ENCODE results near the gene AFAP1. TPM values are rescaled to one million over a fixed set of nuclear protein-coding genes. Genes with fewer than 3 reads are reported as not detected.

Gene AFAP1
- total and polyA plus RNA-seq, 2 donors (not counting 1 experiment from before 2014, with no cell fraction given): 0.03 to 0.44 TPM

DNA sequence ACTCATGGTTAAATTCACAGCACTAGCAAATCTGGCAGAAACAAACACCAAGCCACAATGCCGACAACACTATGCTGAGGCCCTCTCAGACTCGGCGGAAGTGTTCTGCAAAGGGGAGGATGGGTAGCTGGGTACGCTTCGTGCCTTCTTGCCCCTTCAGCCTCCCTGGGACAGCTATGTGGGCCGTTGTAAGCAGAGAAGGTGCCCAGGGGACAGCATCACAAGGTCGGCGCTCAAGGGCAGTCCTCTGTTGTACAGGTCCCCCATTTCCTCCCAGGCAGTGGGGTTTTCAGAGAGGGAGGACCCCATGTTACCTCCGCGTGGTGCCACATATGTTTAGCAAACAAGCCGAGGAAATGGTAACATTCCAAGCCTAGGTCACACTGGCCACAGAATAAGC is 173.6 kb downstream of the AFAP1 start:
- H3K4me3 ChIP-seq (ENCODE audit: control extremely low read depth in 1 of 5, extremely low read depth in 1 of 5, insufficient read depth in 1 of 5, low read depth in 2 of 5, low read length in 4 of 5): no peak overlapping the region
- TF ChIP-seq, protein P1, sequence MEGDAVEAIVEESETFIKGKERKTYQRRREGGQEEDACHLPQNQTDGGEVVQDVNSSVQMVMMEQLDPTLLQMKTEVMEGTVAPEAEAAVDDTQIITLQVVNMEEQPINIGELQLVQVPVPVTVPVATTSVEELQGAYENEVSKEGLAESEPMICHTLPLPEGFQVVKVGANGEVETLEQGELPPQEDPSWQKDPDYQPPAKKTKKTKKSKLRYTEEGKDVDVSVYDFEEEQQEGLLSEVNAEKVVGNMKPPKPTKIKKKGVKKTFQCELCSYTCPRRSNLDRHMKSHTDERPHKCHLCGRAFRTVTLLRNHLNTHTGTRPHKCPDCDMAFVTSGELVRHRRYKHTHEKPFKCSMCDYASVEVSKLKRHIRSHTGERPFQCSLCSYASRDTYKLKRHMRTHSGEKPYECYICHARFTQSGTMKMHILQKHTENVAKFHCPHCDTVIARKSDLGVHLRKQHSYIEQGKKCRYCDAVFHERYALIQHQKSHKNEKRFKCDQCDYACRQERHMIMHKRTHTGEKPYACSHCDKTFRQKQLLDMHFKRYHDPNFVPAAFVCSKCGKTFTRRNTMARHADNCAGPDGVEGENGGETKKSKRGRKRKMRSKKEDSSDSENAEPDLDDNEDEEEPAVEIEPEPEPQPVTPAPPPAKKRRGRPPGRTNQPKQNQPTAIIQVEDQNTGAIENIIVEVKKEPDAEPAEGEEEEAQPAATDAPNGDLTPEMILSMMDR (IDR thresholded peaks at IDR 0.05): no peak
- no peak for TF ChIP-seq EZH2 (IDR thresholded peaks at IDR 0.05; ENCODE audit: borderline replicate concordance, insufficient read depth, low read depth, low read length, poor library complexity, severe bottlenecking)
- H3K4me1 Mint-ChIP-seq: no peaks in the 10 kb centered on the region
- no peaks in the 10 kb centered on the region for H3K4me1 ChIP-seq (ENCODE audit: control insufficient read depth in 2 of 2, insufficient read depth in 2 of 2, low read length in 2 of 2)
- ChIA-PET POLR2A (no interaction called here), CTCF (no interaction called here)
- WGBS (ENCODE audit: insufficient coverage): 96% methylated on average over 11 of the region's 11 CpGs
- no peak for DNase-seq
- no peaks in the 10 kb centered on the region for H3K27me3 ChIP-seq (replicated peaks in 1 of 4; ENCODE audit: control extremely low read depth in 1 of 4, control insufficient read depth in 3 of 4, insufficient read depth in 4 of 4, low read length in 3 of 4)
- no peak overlapping the region for H3K27ac ChIP-seq (ENCODE audit: low read length in 2 of 2)
- peaks cover 0 to 2% (median 0%) of the 10 kb centered on the region in 3 donors for H3K9me3 ChIP-seq (ENCODE audit: control extremely low read depth in 1 of 3, control insufficient read depth in 2 of 3, insufficient read depth in 1 of 3, low read length in 2 of 3)
- no peak for ATAC-seq (ENCODE audit: low read depth)
- H3K4me2 ChIP-seq (replicated peaks; ENCODE audit: low read depth, low read length, poor library complexity, severe bottlenecking): no peak overlapping the region
- no peaks in the 10 kb centered on the region for H3K36me3 ChIP-seq (replicated peaks in 1 of 2; ENCODE audit: control extremely low read depth in 1 of 2, control insufficient read depth in 1 of 2, extremely low read depth in 1 of 2, insufficient read depth in 2 of 2, low read length in 1 of 2)
- no peak overlapping the region for H3K4me3 Mint-ChIP-seq
- intact Hi-C loops (cut with micrococcal nuclease): no loop called here
- no peak overlapping the region for H2AFZ ChIP-seq (ENCODE audit: insufficient read depth, low read depth, low read length, poor library complexity, severe bottlenecking)
- no peaks in the 10 kb centered on the region for H3K79me2 ChIP-seq (ENCODE audit: control insufficient read depth, insufficient read depth, low read length)
- H3K9me3 Mint-ChIP-seq (ENCODE audit: insufficient read depth): no peaks in the 10 kb centered on the region
- H3K9ac ChIP-seq (ENCODE audit: low read length): no peak overlapping the region
- H3K27me3 Mint-ChIP-seq: peaks cover 3% of the 10 kb centered on the region
- H4K20me1 ChIP-seq (ENCODE audit: control insufficient read depth, insufficient read depth, low read length, poor library complexity, severe bottlenecking): no peaks in the 10 kb centered on the region
- H3K27ac Mint-ChIP-seq: no peak overlapping the region

DNA sequence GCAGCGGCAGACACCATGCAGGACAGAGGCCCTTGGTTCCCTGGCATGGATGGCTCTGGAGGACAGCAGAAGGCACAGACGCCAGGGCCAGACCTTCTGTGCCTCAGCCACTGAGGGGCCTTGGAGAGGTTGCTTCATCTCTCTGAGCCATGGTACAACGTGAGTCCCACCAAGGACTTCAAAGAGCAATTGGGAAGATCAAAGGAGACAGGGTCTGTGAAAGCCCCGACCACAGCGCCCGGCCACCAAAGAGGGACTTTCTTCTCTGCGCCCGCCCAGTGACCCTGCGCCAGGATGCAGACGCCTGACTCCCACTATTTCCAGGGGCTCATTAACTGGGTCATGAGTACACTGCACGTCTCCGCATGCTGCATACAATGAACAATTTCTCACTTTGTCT is 174.0 kb downstream of the AFAP1 start:
- Histone ChIP-seq H3K27ac (ENCODE audit: low read length in 2 of 2) (no peak overlapping the region), H3K9ac (ENCODE audit: low read length) (no peak overlapping the region), H3K27me3 (replicated peaks in 1 of 4; ENCODE audit: control extremely low read depth in 1 of 4, control insufficient read depth in 3 of 4, insufficient read depth in 4 of 4, low read length in 3 of 4) (no peaks in the 10 kb centered on the region), H3K36me3 (replicated peaks in 1 of 2; ENCODE audit: control extremely low read depth in 1 of 2, control insufficient read depth in 1 of 2, extremely low read depth in 1 of 2, insufficient read depth in 2 of 2, low read length in 1 of 2) (no peaks in the 10 kb centered on the region), H3K4me1 (ENCODE audit: control insufficient read depth in 2 of 2, insufficient read depth in 2 of 2, low read length in 2 of 2) (no peaks in the 10 kb centered on the region), H3K4me3 (ENCODE audit: control extremely low read depth in 1 of 5, extremely low read depth in 1 of 5, insufficient read depth in 1 of 5, low read depth in 2 of 5, low read length in 4 of 5) (no peak overlapping the region), H2AFZ (ENCODE audit: insufficient read depth, low read depth, low read length, poor library complexity, severe bottlenecking) (no peak overlapping the region), H3K4me2 (replicated peaks; ENCODE audit: low read depth, low read length, poor library complexity, severe bottlenecking) (no peak overlapping the region), H3K79me2 (ENCODE audit: control insufficient read depth, insufficient read depth, low read length) (no peaks in the 10 kb centered on the region), H4K20me1 (ENCODE audit: control insufficient read depth, insufficient read depth, low read length, poor library complexity, severe bottlenecking) (no peaks in the 10 kb centered on the region), H3K9me3 (ENCODE audit: control extremely low read depth in 1 of 3, control insufficient read depth in 2 of 3, insufficient read depth in 1 of 3, low read length in 2 of 3) (peaks cover 0 to 2% (median 0%) of the 10 kb centered on the region in 3 donors)
- Mint-ChIP-seq H3K27ac (no peak overlapping the region), H3K9me3 (ENCODE audit: insufficient read depth) (no peaks in the 10 kb centered on the region), H3K27me3 (peaks cover 3% of the 10 kb centered on the region), H3K4me3 (no peak overlapping the region), H3K4me1 (no peaks in the 10 kb centered on the region)
- ChIA-PET CTCF (no interaction called here), POLR2A (no interaction called here)
- DNase-seq (no peak), ATAC-seq (ENCODE audit: low read depth) (no peak)
- TF ChIP-seq, protein P1 (IDR thresholded peaks at IDR 0.05): no peak
- no peak for TF ChIP-seq EZH2 (IDR thresholded peaks at IDR 0.05; ENCODE audit: borderline replicate concordance, insufficient read depth, low read depth, low read length, poor library complexity, severe bottlenecking)
- WGBS (ENCODE audit: insufficient coverage): 94% methylated on average over 12 of the region's 12 CpGs
- intact Hi-C loops (cut with micrococcal nuclease): no loop called here

All from B cell (primary cell).